ENCODE results near the gene ACADVL. TPM values are rescaled to one million over a fixed set of nuclear protein-coding genes. Genes with fewer than 3 reads are reported as not detected.

ACADVL gene
- polyA plus RNA-seq, 1 of the 3 experiments (the other 2 are of a cell fraction), result 635 TPM

- H3K27ac ChIP-seq (ENCODE audit: low read depth in 2 of 2, low read length in 1 of 2), result no peak overlapping the region; a peak in 1 of 4 replicates
- H4K20me1 ChIP-seq (ENCODE audit: insufficient read depth), result no peaks in the 10 kb centered on the region
- H3K79me2 ChIP-seq (ENCODE audit: insufficient read depth), result no peaks in the 10 kb centered on the region
- H3F3A ChIP-seq (replicated peaks; ENCODE audit: insufficient read depth), result peaks cover 31% of the 10 kb centered on the region
- H3K9me3 ChIP-seq, result no peaks in the 10 kb centered on the region
- peaks cover 0 to 12% of the 10 kb centered on the region in 2 experiments for H3K36me3 ChIP-seq (replicated peaks in 1 of 2; ENCODE audit: control insufficient read depth in 1 of 2, insufficient read depth in 2 of 2, low read length in 1 of 2)
- no peak overlapping the region for H3K4me3 ChIP-seq (ENCODE audit: low read depth in 2 of 2, low read length in 1 of 2)
- WGBS (ENCODE audit: low lambda C conversion rate), result 81% methylated on average over 4 of the region's 4 CpGs
- H2AFZ ChIP-seq (ENCODE audit: low read depth), result peak overlapping the region; percentile 88; the same call in 1 of the 2 replicates
- H3K27me3 ChIP-seq (ENCODE audit: insufficient read depth), result no peaks in the 10 kb centered on the region
- H3K9ac ChIP-seq, result no peak overlapping the region
- H3K4me1 ChIP-seq (ENCODE audit: control insufficient read depth in 1 of 2, insufficient read depth in 2 of 2, low read depth in 1 of 2, low read length in 1 of 2), result peaks cover 0 to 6% of the 10 kb centered on the region in 2 experiments; a peak in 2 of 4 replicates
- no peak for TF ChIP-seq TCF12 (IDR thresholded peaks at IDR 0.05)
- no peak for TF ChIP-seq YY1 (IDR thresholded peaks at IDR 0.05; ENCODE audit: low read depth)
- no peak for TF ChIP-seq POLR2AphosphoS5 (IDR thresholded peaks at IDR 0.05; ENCODE audit: low read depth, low read length)
- TF ChIP-seq ELF1 (IDR thresholded peaks at IDR 0.05), result no peak
- TF ChIP-seq REST (IDR thresholded peaks at IDR 0.05; ENCODE audit: low read depth, low read length), result no peak
- TF ChIP-seq GATA2 (CRISPR knock-in tag; IDR thresholded peaks at IDR 0.05), result no peak
- TF ChIP-seq IRF3 (IDR thresholded peaks at IDR 0.05; ENCODE audit: low read depth, low read length), result no peak
- no peak for TF ChIP-seq NFIC (IDR thresholded peaks at IDR 0.05; ENCODE audit: borderline replicate concordance)
- TF ChIP-seq EZH2phosphoT487 (IDR thresholded peaks at IDR 0.05; ENCODE audit: borderline replicate concordance, low read depth), result no peak
- no peak for TF ChIP-seq RFX5 (IDR thresholded peaks at IDR 0.05; ENCODE audit: low read length)
- no peak for TF ChIP-seq CHD2 (IDR thresholded peaks at IDR 0.05; ENCODE audit: low read length, partially characterized antibody)
- TF ChIP-seq EP300 (IDR thresholded peaks at IDR 0.05; ENCODE audit: borderline replicate concordance in 1 of 2, low read depth in 1 of 2, low read length in 1 of 2), result no peak
- no peak for TF ChIP-seq RAD21 (IDR thresholded peaks at IDR 0.05; ENCODE audit: low read length)
- no peak for TF ChIP-seq GABPA (IDR thresholded peaks at IDR 0.05; ENCODE audit: low read depth)
- POLR2A ChIA-PET, result interaction anchor here (0.6 kb wide), 1 partner anchor 199 kb away, joined by 4 read pairs; no protein-coding TSS in a partner anchor
- no peaks in the 10 kb centered on the region for H3K9me2 ChIP-seq
- no peak overlapping the region for H3K4me2 ChIP-seq
- DNase-seq, result peak; percentile 7
- CTCF ChIA-PET, result interaction anchor here (0.8 to 2.7 kb wide), 3 partner anchors 16 to 220 kb away, joined by 3 to 16 read pairs (median 3); partner anchors contain the start of gene SLC16A11
Measured at GRCh38 chr17:7263801-7264078, 44.0 kb downstream of the ACADVL start.

- no peak overlapping the region for H3K4me2 ChIP-seq
- 62% methylated on average over 1 of the region's 1 CpG for WGBS (ENCODE audit: low lambda C conversion rate)
- H4K20me1 ChIP-seq (ENCODE audit: insufficient read depth), result no peaks in the 10 kb centered on the region
- DNase-seq, result no peak
- H3K27ac ChIP-seq (ENCODE audit: low read depth in 2 of 2, low read length in 1 of 2), result peak overlapping the region in 1 of 2 experiments; percentile 46; a peak in 1 of 4 replicates
- no peak overlapping the region for H2AFZ ChIP-seq (ENCODE audit: low read depth)
- ChIA-PET POLR2A (no interaction called here), CTCF (interaction anchor here (1.2 to 2.0 kb wide), 4 partner anchors 15 to 89 kb away, joined by 4 to 12 read pairs (median 5); partner anchors contain the start of gene SLC2A4)
- peaks cover 21% of the 10 kb centered on the region for H3F3A ChIP-seq (replicated peaks; ENCODE audit: insufficient read depth)
- no peaks in the 10 kb centered on the region for H3K9me2 ChIP-seq
- H3K9me3 ChIP-seq, result no peaks in the 10 kb centered on the region
- H3K79me2 ChIP-seq (ENCODE audit: insufficient read depth), result no peaks in the 10 kb centered on the region
- H3K36me3 ChIP-seq (replicated peaks in 1 of 2; ENCODE audit: control insufficient read depth in 1 of 2, insufficient read depth in 2 of 2, low read length in 1 of 2), result no peaks in the 10 kb centered on the region
- no peak overlapping the region for H3K9ac ChIP-seq
- no peaks in the 10 kb centered on the region for H3K27me3 ChIP-seq (ENCODE audit: insufficient read depth)
- H3K4me1 ChIP-seq (ENCODE audit: control insufficient read depth in 1 of 2, insufficient read depth in 2 of 2, low read depth in 1 of 2, low read length in 1 of 2), result peaks cover 0 to 6% of the 10 kb centered on the region in 2 experiments; a peak in 2 of 4 replicates
- H3K4me3 ChIP-seq (ENCODE audit: low read depth in 2 of 2, low read length in 1 of 2), result no peak overlapping the region
- no peak for TF ChIP-seq EP300 (IDR thresholded peaks at IDR 0.05; ENCODE audit: borderline replicate concordance in 1 of 2, low read depth in 1 of 2, low read length in 1 of 2)
- no peak for TF ChIP-seq SMC3 (IDR thresholded peaks at IDR 0.05; ENCODE audit: low read depth, low read length)
- TF ChIP-seq FOSL2 (IDR thresholded peaks at IDR 0.05; ENCODE audit: borderline replicate concordance, low read depth), result no peak
- TF ChIP-seq GABPA (IDR thresholded peaks at IDR 0.05; ENCODE audit: low read depth), result no peak
- no peak for TF ChIP-seq NFIC (IDR thresholded peaks at IDR 0.05; ENCODE audit: borderline replicate concordance)
- no peak for TF ChIP-seq NRF1 (IDR thresholded peaks at IDR 0.05; ENCODE audit: low read depth, low read length)
- TF ChIP-seq RFX5 (IDR thresholded peaks at IDR 0.05; ENCODE audit: low read length), result no peak
- no peak for TF ChIP-seq USF1 (IDR thresholded peaks at IDR 0.05; ENCODE audit: borderline replicate concordance, low read depth)
- no peak for TF ChIP-seq TEAD4 (IDR thresholded peaks at IDR 0.05; ENCODE audit: borderline replicate concordance, insufficient read depth)
- TF ChIP-seq IRF3 (IDR thresholded peaks at IDR 0.05; ENCODE audit: low read depth, low read length), result no peak
- TF ChIP-seq RAD21 (IDR thresholded peaks at IDR 0.05; ENCODE audit: low read length), result no peak
- no peak for TF ChIP-seq GATA2 (CRISPR knock-in tag; IDR thresholded peaks at IDR 0.05)
- no peak for TF ChIP-seq USF2 (IDR thresholded peaks at IDR 0.05; ENCODE audit: borderline replicate concordance, low read depth, low read length)
Measured at GRCh38 chr17:7266784-7267183, 47.0 kb downstream of the ACADVL start.
